Right cardiac atrium (tissue), 5 donors: ENCODE results near the gene UMODL1. TPM values are rescaled to one million over a fixed set of nuclear protein-coding genes. Genes with fewer than 3 reads are reported as not detected.

Source experiments
- ATAC-seq, 2 donors: fragments of 200-7000 bp; cut with Tn5 transposase; one replicate each; pipeline versions ENCODE4 v1.8.0 to v1.9.1; 2020; ENCODE audit warnings: moderate library complexity in 2 of 2, mild to moderate bottlenecking in 1 of 2
- DNase-seq, 3 donors: peaks; one replicate each; pipeline ENCODE4 v3.0.0-alpha.2; 2020
- H3K27ac ChIP-seq: one replicate; pipeline ENCODE4 v1.5.1; 2013; ENCODE audit warnings: mild to moderate bottlenecking, low read length, control low read depth, moderate library complexity
- H3K27me3 ChIP-seq: one replicate; pipeline ENCODE4 v1.6.1; 2013; ENCODE audit not compliant: control insufficient read depth, insufficient read depth
- H3K4me1 ChIP-seq: one replicate; pipeline ENCODE4 v1.6.1; 2013; ENCODE audit warnings: low read length; ENCODE audit not compliant: control insufficient read depth, insufficient read depth
- H3K4me3 ChIP-seq: one replicate; pipeline ENCODE4 v1.5.1; 2013; ENCODE audit warnings: low read length, control low read depth
- H3K9me3 ChIP-seq: one replicate; pipeline ENCODE4 v1.6.1; 2013; ENCODE audit warnings: low read length; ENCODE audit not compliant: control insufficient read depth
- WGBS: extraction: QIAGEN DNeasy Blood & Tissue Kit; methylation state at CpG from one replicate; pipeline ENCODE4 v1.1.7; 2013; 5-methylcytosine and 5-hydroxymethylcytosine counted together
- intact Hi-C, 4 donors: fragments of 100-400 bp; cut with DNase I; formaldehyde crosslinking; loops; one replicate each; pipeline versions ENCODE4 v1.11.0 to v1.14.0; 2022 to 2023
- polyA plus RNA-seq: library from polyadenylated mRNA; stranded (reverse); fragments of 200-250 nt; gene quantifications from one replicate; pipeline ENCODE4 v1.2.3, GENCODE V29; 2013
- total RNA-seq, 4 donors: library from RNA; stranded (reverse); fragmentation: NEBNext Ultra II Directional; extraction: Animal tissue kit (Norgen Biotek cat#: 25700); gene quantifications; one replicate each; pipeline ENCODE4 v1.2.1, GENCODE V29; 2021
- donor health status: healthy with polysubstance abuse.
- donor health status: DM: no; HTN: yes; CAD: no.
- donor health status: DM: no; HTN: no; CAD: no.
- donor health status: DM: no; HTN: yes; CAD: no; lungs with severe emphysema.
- donor health status: DM: yes; HTN: yes; CAD: no.

Gene UMODL1
- total and polyA plus RNA-seq, 5 donors: not detected

GRCh38 chr21:42061195-42061985 lies 9.7 kb upstream of the UMODL1 start:
- peak; percentile 19 to 47 for ATAC-seq
- whole genome bisulfite sequencing: 70% methylated on average over 20 of the region's 20 CpGs
- Histone ChIP-seq H3K27ac (no peak overlapping the region), H3K9me3 (no peaks in the 10 kb centered on the region), H3K27me3 (no peaks in the 10 kb centered on the region), H3K4me3 (no peak overlapping the region), H3K4me1 (no peaks in the 10 kb centered on the region)
- peak; percentile 44 to 74 (median 63) for DNase-seq
- intact Hi-C loops: no loop called here

- Histone ChIP-seq H3K27ac (no peak overlapping the region), H3K9me3 (no peaks in the 10 kb centered on the region), H3K4me1 (no peaks in the 10 kb centered on the region), H3K4me3 (no peak overlapping the region), H3K27me3 (no peaks in the 10 kb centered on the region)
- peak in 1 of 3 donors; percentile 10 for DNase-seq
- ATAC-seq: no peak
- intact Hi-C loops: no loop called here
- 74% methylated on average over 6 of the region's 6 CpGs for WGBS
Observed at GRCh38 chr21:42061986-42062235, 9.2 kb upstream of the UMODL1 start.

DNA sequence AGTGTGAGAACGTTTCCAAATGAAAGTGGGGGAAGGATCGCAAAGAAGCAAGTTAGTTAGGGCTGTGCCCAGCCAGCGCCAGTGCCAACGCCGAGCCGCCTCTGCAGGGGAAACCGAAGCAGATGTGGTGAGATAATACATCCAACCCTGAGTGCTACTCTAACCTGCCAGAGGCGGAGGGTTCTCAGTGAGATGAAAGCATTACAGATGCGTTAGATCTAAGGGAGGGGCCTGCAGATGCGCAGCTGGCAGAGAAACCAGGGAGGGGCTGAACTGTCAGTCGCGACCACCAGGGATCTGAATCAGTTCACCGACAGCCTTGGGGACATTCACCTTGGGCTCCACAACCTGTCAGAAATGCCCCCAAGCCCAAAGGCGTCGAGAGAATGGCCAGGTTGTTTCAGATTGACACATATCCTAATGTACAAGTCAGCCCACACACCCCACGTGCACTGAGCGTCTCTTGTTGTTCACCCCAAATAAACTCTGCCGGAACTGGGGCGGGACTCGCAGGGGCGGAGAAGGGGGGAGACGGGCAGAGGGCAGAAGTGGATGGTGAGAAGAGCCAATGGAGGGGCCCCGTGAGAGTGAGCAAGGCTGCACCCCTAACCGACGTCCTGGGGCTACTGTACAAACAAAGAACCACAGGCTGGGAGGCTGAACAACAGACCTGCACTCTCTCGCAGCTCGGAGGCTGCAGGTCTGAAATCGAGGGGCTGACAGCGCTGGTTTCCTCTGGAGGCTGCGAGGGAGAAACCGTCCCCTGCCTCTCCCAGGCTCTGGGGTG lies 8.7 kb upstream of the UMODL1 start:
- peak in 1 of 2 donors; percentile 17 for ATAC-seq
- H3K4me1 ChIP-seq: no peaks in the 10 kb centered on the region
- DNase-seq: peak; percentile 19 to 66 (median 60)
- intact Hi-C loops: no loop called here
- H3K27ac ChIP-seq: no peak overlapping the region
- no peaks in the 10 kb centered on the region for H3K9me3 ChIP-seq
- WGBS: 54% methylated on average over 31 of the region's 31 CpGs
- H3K4me3 ChIP-seq: no peak overlapping the region
- no peaks in the 10 kb centered on the region for H3K27me3 ChIP-seq

DNA sequence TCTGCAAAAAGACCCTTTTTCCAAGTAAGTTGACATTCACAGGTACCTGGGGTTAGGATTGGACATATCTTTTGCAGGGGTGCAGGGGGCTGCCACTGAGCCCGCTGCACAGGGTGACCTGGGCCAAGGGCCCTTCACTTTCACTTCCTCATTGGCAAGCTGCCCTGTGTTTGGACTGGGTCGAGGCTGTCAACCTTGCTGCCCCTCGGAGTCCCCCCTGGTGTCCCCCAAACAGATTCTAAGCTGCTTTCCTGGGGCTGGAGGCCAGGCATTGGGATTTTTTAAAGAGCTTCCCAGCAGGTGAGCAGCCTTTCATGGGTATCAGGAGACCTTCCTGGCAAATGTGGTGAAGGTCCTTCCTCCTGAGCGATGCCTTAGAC lies 7.9 kb upstream of the UMODL1 start:
- intact Hi-C loops: no loop called here
- ATAC-seq: peak; percentile 17 to 23
- H3K4me3 ChIP-seq: no peak overlapping the region
- no peaks in the 10 kb centered on the region for H3K4me1 ChIP-seq
- DNase-seq: peak; percentile 12 to 63 (median 53)
- H3K9me3 ChIP-seq: no peaks in the 10 kb centered on the region
- 39% methylated on average over 4 of the region's 4 CpGs for WGBS
- H3K27me3 ChIP-seq: no peaks in the 10 kb centered on the region
- no peak overlapping the region for H3K27ac ChIP-seq

DNA sequence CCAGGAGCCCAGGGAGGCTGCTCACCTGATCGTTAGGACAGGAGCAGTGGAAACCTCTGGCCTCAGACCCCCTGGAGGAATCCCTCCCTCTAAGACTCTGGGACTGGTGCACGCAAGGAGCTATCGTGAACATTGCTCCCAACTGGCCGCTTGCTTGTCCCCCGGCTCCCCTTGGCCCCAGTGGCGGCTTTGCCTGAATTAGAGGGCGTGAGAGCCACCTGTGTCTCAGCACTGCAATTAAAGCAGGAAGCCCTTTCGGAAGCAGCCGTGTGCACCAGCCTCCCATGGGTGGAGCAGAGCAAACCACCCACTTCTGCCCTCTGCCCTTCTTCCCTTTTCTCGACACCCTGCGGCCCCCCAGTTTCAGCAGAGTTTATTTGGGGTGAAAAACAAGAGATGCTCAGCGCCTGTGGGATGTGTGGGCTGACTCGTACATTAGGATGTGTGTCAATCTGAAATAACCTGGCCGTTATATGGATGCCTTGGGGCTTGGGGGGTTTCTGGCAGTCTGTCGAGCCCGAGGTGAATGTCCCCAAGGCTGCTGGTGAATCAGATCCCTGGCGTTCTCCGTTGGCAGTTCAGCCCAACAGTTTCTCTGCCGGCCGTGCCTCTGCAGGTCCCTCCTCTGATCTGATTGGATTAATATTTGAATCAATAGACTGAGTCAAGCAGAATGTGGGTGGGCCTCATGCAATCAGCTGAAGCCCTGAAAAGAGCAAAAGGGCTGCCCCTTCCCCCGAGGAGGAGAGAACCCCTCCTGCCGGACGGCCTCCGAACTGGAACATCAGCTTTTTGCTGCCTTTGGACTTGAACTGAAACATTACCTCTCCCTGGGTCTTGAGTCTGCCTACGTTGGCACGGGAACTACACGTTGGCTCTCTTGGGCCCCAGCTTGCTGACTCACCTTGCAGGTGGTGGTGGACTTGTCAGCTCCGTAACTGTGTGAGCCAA lies 7.3 kb upstream of the UMODL1 start:
- Histone ChIP-seq H3K9me3 (no peaks in the 10 kb centered on the region), H3K27ac (no peak overlapping the region), H3K27me3 (no peaks in the 10 kb centered on the region), H3K4me3 (no peak overlapping the region), H3K4me1 (no peaks in the 10 kb centered on the region)
- intact Hi-C loops: no loop called here
- peak; percentile 21 to 59 (median 47) for DNase-seq
- ATAC-seq: peak in 1 of 2 donors; percentile 9
- 68% methylated on average over 28 of the region's 28 CpGs for WGBS

GRCh38 chr21:42066521-42066920 lies 4.6 kb upstream of the UMODL1 start:
- H3K4me1 ChIP-seq: no peaks in the 10 kb centered on the region

DNA sequence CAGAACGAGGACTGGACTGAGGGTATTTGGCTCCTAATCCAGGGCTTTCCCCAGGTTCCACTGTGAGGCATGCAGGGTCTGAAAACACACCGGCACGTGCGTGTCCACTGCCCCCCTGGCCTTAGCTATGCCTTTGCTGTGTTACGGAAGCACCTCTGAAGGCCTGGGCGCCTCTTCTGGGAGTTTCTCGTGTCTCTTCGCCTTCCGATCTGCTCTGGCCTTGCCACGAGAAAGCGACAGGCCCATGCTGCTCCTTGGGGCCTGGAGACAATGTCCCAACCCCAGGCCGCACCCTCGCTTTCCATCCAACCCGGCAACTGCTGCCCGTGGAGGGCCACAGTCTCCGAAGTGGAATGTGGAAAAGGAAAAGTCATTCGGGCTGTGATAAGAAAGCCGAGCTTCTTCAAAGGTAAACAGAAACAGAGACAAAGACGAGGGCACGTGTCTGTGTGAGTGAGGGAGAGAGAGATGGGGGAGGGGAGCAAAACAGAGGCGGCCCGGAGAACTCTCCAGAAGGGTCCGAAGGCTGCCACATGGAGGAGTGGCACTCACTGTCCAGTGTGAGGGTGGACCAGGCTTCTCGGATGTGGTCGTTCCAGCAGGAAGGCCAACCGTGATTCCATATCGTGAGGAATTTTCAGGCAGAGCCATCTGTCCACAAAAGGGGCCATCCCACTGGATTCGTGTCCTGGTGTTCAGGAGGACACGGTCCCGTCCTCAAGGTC lies 3.4 kb upstream of the UMODL1 start:
- no peak overlapping the region for H3K4me3 ChIP-seq
- intact Hi-C loops: no loop called here
- no peak for ATAC-seq
- no peaks in the 10 kb centered on the region for H3K27me3 ChIP-seq
- H3K27ac ChIP-seq: no peak overlapping the region
- no peaks in the 10 kb centered on the region for H3K4me1 ChIP-seq
- DNase-seq: peak in 2 of 3 donors; percentile 3 to 22
- WGBS: 68% methylated on average over 30 of the region's 30 CpGs
- H3K9me3 ChIP-seq: no peaks in the 10 kb centered on the region

More at GRCh38 chr21:42066521-42066920, 4.6 kb upstream of the UMODL1 start:
- no peaks in the 10 kb centered on the region for H3K9me3 ChIP-seq
- intact Hi-C loops: no loop called here
- no peak overlapping the region for H3K4me3 ChIP-seq
- H3K27ac ChIP-seq: no peak overlapping the region
- H3K27me3 ChIP-seq: no peaks in the 10 kb centered on the region
- DNase-seq (no peak), ATAC-seq (no peak)
- WGBS: 78% methylated on average over 4 of the region's 4 CpGs

DNA sequence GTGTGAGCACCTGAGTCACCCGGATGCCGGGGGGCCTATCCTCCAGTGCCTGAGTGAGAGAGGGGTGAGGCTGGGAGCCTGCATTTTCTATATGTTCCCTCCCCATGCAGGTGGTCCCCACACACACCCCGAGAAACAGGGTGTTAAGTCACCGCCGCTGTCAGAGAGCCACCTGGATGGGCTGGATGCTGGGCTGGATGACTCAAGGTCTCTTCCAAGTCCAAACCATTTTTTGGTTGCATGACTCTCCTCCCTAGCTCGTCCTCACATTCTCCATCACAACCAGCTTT lies 2.9 kb upstream of the UMODL1 start:
- ATAC-seq: no peak
- Histone ChIP-seq H3K4me1 (no peaks in the 10 kb centered on the region), H3K27ac (no peak overlapping the region), H3K9me3 (no peaks in the 10 kb centered on the region), H3K27me3 (no peaks in the 10 kb centered on the region), H3K4me3 (no peak overlapping the region)
- DNase-seq: peak in 1 of 3 donors; percentile 8
- intact Hi-C loops: no loop called here
- WGBS: 89% methylated on average over 6 of the region's 6 CpGs

DNA sequence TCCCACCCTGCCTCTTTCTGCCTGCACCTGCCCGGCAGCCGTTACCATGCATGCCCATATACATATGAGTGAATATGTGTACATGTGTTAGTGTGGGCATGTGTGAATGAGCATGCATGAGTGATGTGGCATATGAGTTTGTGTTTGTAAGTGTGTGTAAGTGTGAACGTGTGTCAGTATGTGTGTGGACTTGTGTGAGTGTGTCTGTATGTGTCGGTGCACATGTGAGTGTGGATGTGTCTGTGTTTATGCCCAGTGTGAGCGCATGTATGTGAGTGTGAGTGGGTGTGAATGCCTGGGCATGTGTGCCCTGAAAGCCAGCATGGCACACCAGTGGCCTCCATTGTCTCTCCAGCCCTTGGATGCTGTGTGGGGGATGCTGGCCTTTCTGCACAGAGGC lies 2.5 kb upstream of the UMODL1 start:
- Histone ChIP-seq H3K9me3 (no peaks in the 10 kb centered on the region), H3K27ac (no peak overlapping the region), H3K4me1 (no peaks in the 10 kb centered on the region), H3K4me3 (no peak overlapping the region), H3K27me3 (no peaks in the 10 kb centered on the region)
- intact Hi-C loops: no loop called here
- WGBS: 93% methylated on average over 5 of the region's 5 CpGs
- DNase-seq (peak in 2 of 3 donors; percentile 2 to 9), ATAC-seq (no peak)

DNA sequence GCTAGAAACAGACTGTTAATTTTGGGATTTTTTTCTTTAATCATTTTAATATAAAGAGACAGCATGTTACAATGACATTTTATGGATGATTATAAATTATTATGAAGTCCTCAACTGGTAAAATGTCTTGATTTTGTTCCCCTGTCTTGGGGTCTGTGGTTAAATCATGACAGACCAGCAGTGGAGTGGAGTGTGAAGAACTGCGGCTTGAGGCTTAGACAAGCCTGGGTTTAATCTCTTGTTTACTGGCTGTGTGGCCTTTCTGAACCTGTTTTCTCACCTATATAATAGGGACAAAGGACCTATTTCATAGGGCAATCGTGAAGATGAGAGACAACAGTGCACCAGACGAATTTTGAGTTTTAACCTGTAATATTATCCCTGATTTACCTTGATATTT lies 1.8 kb upstream of the UMODL1 start:
- no peaks in the 10 kb centered on the region for H3K27me3 ChIP-seq
- intact Hi-C loops: no loop called here

More for the DNA sequence above, 1.8 kb upstream of the UMODL1 start:
- DNase-seq (no peak), ATAC-seq (no peak)
- H3K9me3 ChIP-seq: no peaks in the 10 kb centered on the region
- H3K27ac ChIP-seq: no peak overlapping the region
- 62% methylated on average over 3 of the region's 3 CpGs for WGBS
- H3K4me1 ChIP-seq: no peaks in the 10 kb centered on the region
- no peak overlapping the region for H3K4me3 ChIP-seq
